ENCODE results near the gene DECR2.

DECR2 gene

GRCh38 chr16:378821-379182 lies 22.9 kb upstream of the DECR2 start:
- Histone ChIP-seq H3K79me2 (ENCODE audit: control insufficient read depth, low read length) (peaks cover 37% of the 10 kb centered on the region), H3K27ac (ENCODE audit: low read depth, low read length) (no peak overlapping the region), H3K9me2 (replicated peaks; ENCODE audit: control insufficient read depth, low read length) (no peaks in the 10 kb centered on the region), H3K4me2 (ENCODE audit: low read length) (no peak overlapping the region), H3F3A (ENCODE audit: control insufficient read depth, insufficient read depth) (peaks cover 12% of the 10 kb centered on the region), H3K4me3 (ENCODE audit: low read length) (no peak overlapping the region), H3K4me1 (ENCODE audit: control insufficient read depth, low read length) (peaks cover 11% of the 10 kb centered on the region), H3K36me3 (ENCODE audit: control insufficient read depth, low read length) (peaks cover 24% of the 10 kb centered on the region), H3K27me3 (ENCODE audit: control insufficient read depth, low read length) (no peaks in the 10 kb centered on the region), H4K20me1 (ENCODE audit: control insufficient read depth, insufficient read depth, low read depth, low read length) (peaks cover 5% of the 10 kb centered on the region; the same call in 1 of the 2 replicates), H3K9me3 (ENCODE audit: control insufficient read depth, insufficient read depth, low read length) (no peaks in the 10 kb centered on the region)
- TF ChIP-seq EZH2phosphoT487 (IDR thresholded peaks at IDR 0.05; ENCODE audit: borderline replicate concordance, low read length) (no peak), CTCF (IDR thresholded peaks at IDR 0.05; ENCODE audit: low read depth, low read length, poor library complexity, severe bottlenecking) (no peak)

GRCh38 chr16:379183-379960 lies 22.3 kb upstream of the DECR2 start:
- H3K4me2 ChIP-seq (ENCODE audit: low read length), result no peak overlapping the region
- peaks cover 18% of the 10 kb centered on the region for H3F3A ChIP-seq (ENCODE audit: control insufficient read depth, insufficient read depth)
- H3K4me3 ChIP-seq (ENCODE audit: low read length), result no peak overlapping the region

GRCh38 chr16:379961-380761 lies 21.5 kb upstream of the DECR2 start:
- no peak overlapping the region for H3K27ac ChIP-seq (ENCODE audit: low read depth, low read length)
- peak overlapping the region; percentile 91 for H3K4me3 ChIP-seq (ENCODE audit: low read length)
- H3K4me1 ChIP-seq (ENCODE audit: control insufficient read depth, low read length), result peaks cover 23% of the 10 kb centered on the region

More at GRCh38 chr16:379183-379960, 22.3 kb upstream of the DECR2 start:
- Histone ChIP-seq H3K36me3 (ENCODE audit: control insufficient read depth, low read length) (peaks cover 26% of the 10 kb centered on the region), H3K9me2 (replicated peaks; ENCODE audit: control insufficient read depth, low read length) (no peaks in the 10 kb centered on the region), H3K4me1 (ENCODE audit: control insufficient read depth, low read length) (peaks cover 17% of the 10 kb centered on the region), H3K27ac (ENCODE audit: low read depth, low read length) (no peak overlapping the region), H4K20me1 (ENCODE audit: control insufficient read depth, insufficient read depth, low read depth, low read length) (peaks cover 5% of the 10 kb centered on the region; the same call in 1 of the 2 replicates), H3K79me2 (ENCODE audit: control insufficient read depth, low read length) (peaks cover 40% of the 10 kb centered on the region), H3K27me3 (ENCODE audit: control insufficient read depth, low read length) (no peaks in the 10 kb centered on the region), H3K9me3 (ENCODE audit: control insufficient read depth, insufficient read depth, low read length) (no peaks in the 10 kb centered on the region)
- TF ChIP-seq CTCF (IDR thresholded peaks at IDR 0.05; ENCODE audit: low read depth, low read length, poor library complexity, severe bottlenecking) (no peak), EZH2phosphoT487 (IDR thresholded peaks at IDR 0.05; ENCODE audit: borderline replicate concordance, low read length) (no peak)

More at GRCh38 chr16:379961-380761, 21.5 kb upstream of the DECR2 start:
- Histone ChIP-seq H3K27me3 (ENCODE audit: control insufficient read depth, low read length) (no peaks in the 10 kb centered on the region), H3K9me2 (replicated peaks; ENCODE audit: control insufficient read depth, low read length) (no peaks in the 10 kb centered on the region), H4K20me1 (ENCODE audit: control insufficient read depth, insufficient read depth, low read depth, low read length) (peaks cover 5% of the 10 kb centered on the region; the same call in 1 of the 2 replicates), H3K9me3 (ENCODE audit: control insufficient read depth, insufficient read depth, low read length) (no peaks in the 10 kb centered on the region), H3K4me2 (ENCODE audit: low read length) (peak overlapping the region; percentile 94), H3F3A (ENCODE audit: control insufficient read depth, insufficient read depth) (peaks cover 22% of the 10 kb centered on the region), H3K79me2 (ENCODE audit: control insufficient read depth, low read length) (peaks cover 40% of the 10 kb centered on the region), H3K36me3 (ENCODE audit: control insufficient read depth, low read length) (peaks cover 19% of the 10 kb centered on the region)
- TF ChIP-seq EZH2phosphoT487 (IDR thresholded peaks at IDR 0.05; ENCODE audit: borderline replicate concordance, low read length) (no peak), CTCF (IDR thresholded peaks at IDR 0.05; ENCODE audit: low read depth, low read length, poor library complexity, severe bottlenecking) (no peak)
